GM12801 (cell line): Measurements from ENCODE around the gene IKZF1.

Experiments used
- CTCF ChIP-seq: IDR thresholded peaks from one replicate; pipeline ENCODE4 v1.5.1; 2011; ENCODE audit warnings: control low read depth; ENCODE audit not compliant: insufficient read length; ENCODE audit errors: extremely low read depth

The IKZF1 gene

GRCh38 chr7:50296799-50297198 lies 7.7 kb upstream of the IKZF1 start:
- TF ChIP-seq CTCF: no peak

DNA sequence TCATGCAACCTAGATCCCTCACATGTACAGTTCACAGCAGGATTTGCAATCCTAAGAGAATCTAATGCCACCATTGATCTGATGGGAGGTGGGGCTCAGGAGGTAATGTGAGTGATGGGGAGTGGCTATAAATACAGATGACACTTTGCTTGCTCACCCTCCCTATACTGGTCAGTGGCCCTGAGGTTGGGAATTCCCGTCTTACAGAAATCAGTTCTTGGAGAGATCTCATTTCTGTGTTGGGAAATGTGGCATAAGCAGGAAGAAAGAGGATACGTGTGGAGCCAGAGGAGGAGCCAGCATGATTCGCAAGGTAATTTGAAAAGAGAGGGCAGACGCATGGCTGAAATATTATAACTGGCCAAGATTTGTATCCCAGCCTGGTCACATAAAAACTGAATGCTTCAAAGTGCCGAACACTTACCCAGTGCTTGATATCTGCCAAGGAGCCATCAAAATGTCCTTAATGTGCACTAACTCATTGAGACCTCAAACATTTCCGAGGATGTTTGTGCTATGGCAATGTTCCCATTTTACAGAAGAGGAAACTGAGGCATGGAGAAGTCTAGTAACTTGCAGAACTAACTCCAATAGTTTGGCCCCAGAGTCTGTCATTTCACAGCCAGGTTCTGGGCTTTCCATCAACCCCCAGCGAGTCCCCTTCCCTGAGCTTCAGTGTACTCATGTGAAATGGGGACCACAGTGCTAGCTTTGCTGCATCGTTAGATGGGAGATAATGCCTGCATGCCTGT lies 5.5 kb upstream of the IKZF1 start:
- TF ChIP-seq CTCF: no peak

DNA sequence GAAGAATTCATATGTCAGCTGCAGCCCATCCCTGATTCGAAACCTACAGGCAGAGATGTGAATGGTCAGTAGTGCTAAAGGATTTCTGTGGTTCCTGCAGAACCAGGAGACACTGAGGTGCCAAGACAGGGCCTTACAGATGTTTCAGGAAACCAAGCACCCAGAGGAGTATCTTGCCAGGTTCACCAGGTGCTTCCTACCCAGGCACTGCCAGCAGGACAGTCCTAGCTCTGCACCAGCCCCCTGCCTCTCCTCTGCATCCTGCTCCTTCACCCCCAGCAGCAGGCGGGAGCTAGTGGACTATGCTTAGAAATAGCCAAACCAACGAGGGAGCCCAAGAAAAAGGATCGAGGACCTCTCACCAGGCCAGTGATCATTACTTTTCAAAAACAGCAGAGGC lies 4.2 kb upstream of the IKZF1 start:
- no peak for TF ChIP-seq CTCF

GRCh38 chr7:50302486-50303334 lies 1.8 kb upstream of the IKZF1 start:
- no peak for TF ChIP-seq CTCF

- no peak for TF ChIP-seq CTCF
These were observed 984 bp upstream of the IKZF1 start for GRCh38 chr7:50303335-50304128.

DNA sequence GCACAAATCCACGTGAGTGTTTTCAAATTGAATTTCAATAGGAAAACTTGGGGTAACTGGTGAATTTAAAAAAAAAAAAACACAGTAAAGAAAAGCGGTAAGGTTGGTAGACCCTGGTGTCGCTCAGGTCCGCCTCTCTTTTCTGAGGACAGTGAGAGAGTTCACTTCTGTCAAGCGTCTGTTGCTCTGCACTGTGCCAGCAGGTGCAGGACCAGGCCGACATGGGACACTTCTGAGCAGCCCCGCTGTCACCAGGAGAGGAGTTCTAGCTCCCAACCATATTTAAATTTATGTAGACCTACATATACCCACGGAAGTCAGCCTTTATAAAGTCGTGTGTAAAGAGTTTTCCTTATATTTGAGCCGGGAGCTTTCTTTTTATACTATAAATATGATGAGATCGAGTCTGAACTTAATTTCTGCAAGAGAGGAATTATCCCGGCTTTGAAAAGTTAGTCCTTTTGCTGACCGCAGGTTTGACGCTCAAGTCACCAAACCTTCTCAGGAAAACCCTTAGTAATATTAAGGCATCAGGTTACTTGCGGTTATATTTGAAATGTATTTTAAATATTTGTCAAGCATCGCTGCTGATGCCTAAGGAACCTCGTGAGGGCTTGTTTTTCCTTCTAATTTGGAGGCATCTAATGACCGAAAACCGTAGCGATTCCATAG lies 531 bp downstream of the IKZF1 start:
- no peak for TF ChIP-seq CTCF
